Keratinocyte (primary cell): Measurements from ENCODE around the gene CTSD. TPM values are rescaled to one million over a fixed set of nuclear protein-coding genes. Genes with fewer than 3 reads are reported as not detected.
A peak's percentile ranks its signal among the peaks of the same experiment; 100 is the strongest.

ENCODE experiments used
- DNase-seq: peaks from one replicate; pipeline ENCODE4 v3.0.0-alpha.2; 2011; ENCODE audit warnings: low read depth, missing footprints, low spot score
- FAIRE-seq: peaks from 2 replicates; lab custom pipeline; 2011; peaks lifted over from hg19 to GRCh38; lab: Jason Lieb, UNC
- H2AFZ ChIP-seq: 2 replicates; pipeline ENCODE4 v1.6.0; 2012; ENCODE audit warnings: low read length, control low read depth, inconsistent platforms; ENCODE audit not compliant: control insufficient read depth
- H3K27ac ChIP-seq: 2 replicates; pipeline ENCODE4 v1.5.1; 2011; ENCODE audit warnings: low read length; ENCODE audit not compliant: control insufficient read depth, insufficient read depth
- H3K27me3 ChIP-seq: 3 replicates; pipeline ENCODE4 v1.6.0; 2011; ENCODE audit warnings: low read length; ENCODE audit not compliant: control insufficient read depth, insufficient read depth; ENCODE audit errors: extremely low read depth
- H3K36me3 ChIP-seq, 2 experiments: 2 replicates in 1 of 2; 3 replicates in 1 of 2; pipeline ENCODE4 v1.5.1; 2011; ENCODE audit warnings: low read length in 2 of 2, mild to moderate bottlenecking in 1 of 2; ENCODE audit not compliant: control insufficient read depth in 2 of 2, insufficient read depth in 2 of 2; ENCODE audit errors: extremely low read depth in 1 of 2
- H3K4me1 ChIP-seq: 3 replicates; pipeline ENCODE4 v1.5.1; 2011; ENCODE audit warnings: low read length; ENCODE audit not compliant: control insufficient read depth, insufficient read depth; ENCODE audit errors: extremely low read depth
- H3K4me2 ChIP-seq: 3 replicates; pipeline ENCODE4 v1.6.0; 2011; ENCODE audit warnings: low read depth, low read length; ENCODE audit not compliant: control insufficient read depth, insufficient read depth; ENCODE audit errors: extremely low read depth
- H3K4me3 ChIP-seq, 3 experiments: fragments of 200-600 bp in 1 of 3; sonication (generic) in 1 of 3; 2 replicates in 2 of 3; 3 replicates in 1 of 3; pipeline ENCODE4 v1.5.1; 2011 to 2016; ENCODE audit warnings: low read length in 3 of 3, mild to moderate bottlenecking in 3 of 3, control low read depth in 2 of 3, inconsistent platforms in 1 of 3, low read depth in 1 of 3, mixed read lengths in 1 of 3, mixed run types in 1 of 3, moderate library complexity in 1 of 3; ENCODE audit not compliant: control insufficient read depth in 2 of 3, insufficient read depth in 2 of 3; ENCODE audit errors: extremely low read depth in 1 of 3
- H3K79me2 ChIP-seq: 2 replicates; pipeline ENCODE4 v1.6.0; 2012; ENCODE audit warnings: low read length; ENCODE audit not compliant: control insufficient read depth, insufficient read depth
- H3K9ac ChIP-seq: 3 replicates; pipeline ENCODE4 v1.6.0; 2011; ENCODE audit warnings: low read length; ENCODE audit not compliant: control insufficient read depth, insufficient read depth; ENCODE audit errors: extremely low read depth
- H3K9me1 ChIP-seq: 3 replicates; pipeline ENCODE4 v1.6.0; 2011; ENCODE audit warnings: low read length; ENCODE audit not compliant: control insufficient read depth, insufficient read depth; ENCODE audit errors: extremely low read depth
- H3K9me3 ChIP-seq: 2 replicates; pipeline ENCODE4 v1.5.1; 2012; ENCODE audit warnings: low read depth, low read length; ENCODE audit not compliant: control insufficient read depth
- H4K20me1 ChIP-seq: 3 replicates; pipeline ENCODE4 v1.6.0; 2011; ENCODE audit warnings: low read length; ENCODE audit not compliant: control insufficient read depth, insufficient read depth; ENCODE audit errors: extremely low read depth
- CTCF ChIP-seq, 3 experiments: IDR thresholded peaks in 1 of 3; conservative IDR thresholded peaks in 1 of 3; optimal IDR thresholded peaks in 1 of 3; 2 replicates in 2 of 3; 3 replicates in 1 of 3; pipeline versions ENCODE3 to v1.5.1; 2011; ENCODE audit warnings: low read length in 3 of 3, mild to moderate bottlenecking in 3 of 3, moderate library complexity in 2 of 3, control low read depth in 1 of 3, inconsistent platforms in 1 of 3; ENCODE audit not compliant: insufficient read depth in 2 of 3; ENCODE audit errors: extremely low read depth in 1 of 3
- EZH2 ChIP-seq: IDR thresholded peaks from one replicate; pipeline ENCODE4 v1.6.1; 2012; ENCODE audit warnings: inconsistent platforms, mild to moderate bottlenecking, low read length, moderate library complexity
- dilution Hi-C: fragments of 300-500 bp; cut with MboI; formaldehyde crosslinking; loops from one replicate; pipeline ENCODE4 v1.7.0; 2020; ENCODE audit warnings: low sequenced_read_pairs; ENCODE audit not compliant: extremely low pct_ligation_motif_present
- polyA plus RNA-seq, 5 experiments: library from polyadenylated mRNA; depleted of rRNA in 3 of 5; stranded (reverse) in 3 of 5; stranded (forward) in 1 of 5; unstranded in 1 of 5; fragments of >200 nt; gene quantifications; 1 replicate in 1 of 5; 2 replicates in 3 of 5; 3 replicates in 1 of 5; pipeline versions ENCODE4 v1.2.1 to v1.2.3, GENCODE V29; 2011 to 2012; ENCODE audit warnings: missing spikeins in 2 of 5, low read depth in 1 of 5, low replicate concordance in 1 of 5

Gene CTSD
- polyA plus RNA-seq, 1 donor (not counting 4 experiments of a cell fraction or from before 2014, with no cell fraction given) = 152 TPM

- Histone ChIP-seq H3K9me3 (no peaks in the 10 kb centered on the region), H3K27ac (no peak overlapping the region), H2AFZ (no peak overlapping the region), H3K4me3 (no peak overlapping the region), H3K27me3 (peaks cover 33% of the 10 kb centered on the region), H3K9me1 (no peaks in the 10 kb centered on the region), H3K4me1 (peaks cover 26% of the 10 kb centered on the region), H3K4me2 (peak overlapping the region; percentile 42), H3K9ac (peak overlapping the region; percentile 8), H3K79me2 (no peaks in the 10 kb centered on the region), H4K20me1 (peaks cover 5% of the 10 kb centered on the region), H3K36me3 (no peaks in the 10 kb centered on the region)
- dilution Hi-C loops = no loop called here
- DNase-seq (no peak), FAIRE-seq (no peak)
- no peak for TF ChIP-seq CTCF (optimal IDR thresholded peaks at IDR 0.05 in 1 of 3, IDR thresholded peaks at IDR 0.05 in 1 of 3, conservative IDR thresholded peaks at IDR 0.05 in 1 of 3; ENCODE audit: extremely low read depth in 1 of 3, insufficient read depth in 2 of 3, low read length in 3 of 3)
- peak; percentile 59 for TF ChIP-seq EZH2
Observed at GRCh38 chr11:1746956-1747752, 16.6 kb downstream of the CTSD start.

GRCh38 chr11:1746511-1746931 is 17.2 kb downstream of the CTSD start:
- Histone ChIP-seq H3K79me2 (no peaks in the 10 kb centered on the region), H3K9me3 (no peaks in the 10 kb centered on the region), H3K9ac (peak overlapping the region; percentile 8), H3K4me1 (peaks cover 26% of the 10 kb centered on the region), H3K9me1 (no peaks in the 10 kb centered on the region), H4K20me1 (peaks cover 5% of the 10 kb centered on the region), H3K4me3 (no peak overlapping the region), H3K36me3 (no peaks in the 10 kb centered on the region), H3K4me2 (peak overlapping the region; percentile 42), H3K27ac (no peak overlapping the region), H2AFZ (no peak overlapping the region), H3K27me3 (peaks cover 33% of the 10 kb centered on the region)
- FAIRE-seq (no peak), DNase-seq (no peak)
- TF ChIP-seq CTCF (optimal IDR thresholded peaks at IDR 0.05 in 1 of 3, IDR thresholded peaks at IDR 0.05 in 1 of 3, conservative IDR thresholded peaks at IDR 0.05 in 1 of 3; ENCODE audit: extremely low read depth in 1 of 3, insufficient read depth in 2 of 3, low read length in 3 of 3) (no peak), EZH2 (no peak)
- dilution Hi-C loops = no loop called here
